ENCODE data around the gene SSBP3.

The SSBP3 gene

GRCh38 chr1:54310439-54311328 lies 95.5 kb downstream of the SSBP3 start:
- Histone ChIP-seq H3K9ac (ENCODE audit: low read length) (no peak overlapping the region), H3K27me3 (replicated peaks; ENCODE audit: control insufficient read depth, insufficient read depth, low read length) (no peaks in the 10 kb centered on the region), H3K36me3 (ENCODE audit: control insufficient read depth, insufficient read depth, low read length, severe bottlenecking) (no peaks in the 10 kb centered on the region), H3K4me3 (ENCODE audit: low read length) (no peak overlapping the region), H3K4me1 (ENCODE audit: control insufficient read depth, insufficient read depth, low read length) (peaks cover 32% of the 10 kb centered on the region), H3K9me3 (ENCODE audit: control insufficient read depth, low read length) (no peaks in the 10 kb centered on the region)
- peak; percentile 58 for DNase-seq (ENCODE audit: low read depth)

- Histone ChIP-seq H3K27me3 (replicated peaks; ENCODE audit: control insufficient read depth, insufficient read depth, low read length) (no peaks in the 10 kb centered on the region), H3K36me3 (ENCODE audit: control insufficient read depth, insufficient read depth, low read length, severe bottlenecking) (no peaks in the 10 kb centered on the region), H3K4me3 (ENCODE audit: low read length) (no peak overlapping the region), H3K4me1 (ENCODE audit: control insufficient read depth, insufficient read depth, low read length) (peaks cover 32% of the 10 kb centered on the region), H3K9me3 (ENCODE audit: control insufficient read depth, low read length) (no peaks in the 10 kb centered on the region), H3K9ac (ENCODE audit: low read length) (no peak overlapping the region)
- DNase-seq (ENCODE audit: low read depth): no peak
These were observed 96.4 kb downstream of the SSBP3 start for GRCh38 chr1:54309631-54310366.

GRCh38 chr1:54307305-54307704 lies 98.9 kb downstream of the SSBP3 start:
- H3K9ac ChIP-seq (ENCODE audit: low read length): no peak overlapping the region
- no peaks in the 10 kb centered on the region for H3K27me3 ChIP-seq (replicated peaks; ENCODE audit: control insufficient read depth, insufficient read depth, low read length)
- DNase-seq (ENCODE audit: low read depth): no peak
- peaks cover 24% of the 10 kb centered on the region for H3K4me1 ChIP-seq (ENCODE audit: control insufficient read depth, insufficient read depth, low read length)
- H3K9me3 ChIP-seq (ENCODE audit: control insufficient read depth, low read length): no peaks in the 10 kb centered on the region
- no peak overlapping the region for H3K4me3 ChIP-seq (ENCODE audit: low read length)
- H3K36me3 ChIP-seq (ENCODE audit: control insufficient read depth, insufficient read depth, low read length, severe bottlenecking): no peaks in the 10 kb centered on the region

GRCh38 chr1:54305906-54306514 lies 100.2 kb downstream of the SSBP3 start:
- peaks cover 14% of the 10 kb centered on the region for H3K4me1 ChIP-seq (ENCODE audit: control insufficient read depth, insufficient read depth, low read length)
- no peaks in the 10 kb centered on the region for H3K9me3 ChIP-seq (ENCODE audit: control insufficient read depth, low read length)
- H3K4me3 ChIP-seq (ENCODE audit: low read length): no peak overlapping the region
- H3K9ac ChIP-seq (ENCODE audit: low read length): no peak overlapping the region
- H3K36me3 ChIP-seq (ENCODE audit: control insufficient read depth, insufficient read depth, low read length, severe bottlenecking): no peaks in the 10 kb centered on the region
- DNase-seq (ENCODE audit: low read depth): no peak
- H3K27me3 ChIP-seq (replicated peaks; ENCODE audit: control insufficient read depth, insufficient read depth, low read length): no peaks in the 10 kb centered on the region

- H3K9me3 ChIP-seq (ENCODE audit: control insufficient read depth, low read length): no peaks in the 10 kb centered on the region
- H3K9ac ChIP-seq (ENCODE audit: low read length): no peak overlapping the region
- peaks cover 4% of the 10 kb centered on the region for H3K4me1 ChIP-seq (ENCODE audit: control insufficient read depth, insufficient read depth, low read length)
- H3K36me3 ChIP-seq (ENCODE audit: control insufficient read depth, insufficient read depth, low read length, severe bottlenecking): no peaks in the 10 kb centered on the region
- no peak for DNase-seq (ENCODE audit: low read depth)
- no peak overlapping the region for H3K4me3 ChIP-seq (ENCODE audit: low read length)
- H3K27me3 ChIP-seq (replicated peaks; ENCODE audit: control insufficient read depth, insufficient read depth, low read length): no peaks in the 10 kb centered on the region
These were observed 101.7 kb downstream of the SSBP3 start for GRCh38 chr1:54304518-54304917.

- H3K4me3 ChIP-seq (ENCODE audit: low read length): no peak overlapping the region
- no peak overlapping the region for H3K9ac ChIP-seq (ENCODE audit: low read length)
- H3K36me3 ChIP-seq (ENCODE audit: control insufficient read depth, insufficient read depth, low read length, severe bottlenecking): no peaks in the 10 kb centered on the region
- H3K9me3 ChIP-seq (ENCODE audit: control insufficient read depth, low read length): no peaks in the 10 kb centered on the region
- H3K27me3 ChIP-seq (replicated peaks; ENCODE audit: control insufficient read depth, insufficient read depth, low read length): no peaks in the 10 kb centered on the region
- H3K4me1 ChIP-seq (ENCODE audit: control insufficient read depth, insufficient read depth, low read length): no peaks in the 10 kb centered on the region
- DNase-seq (ENCODE audit: low read depth): no peak
These were observed 103.0 kb downstream of the SSBP3 start for GRCh38 chr1:54302951-54303843.

GRCh38 chr1:54302549-54302948 lies 103.6 kb downstream of the SSBP3 start:
- no peaks in the 10 kb centered on the region for H3K36me3 ChIP-seq (ENCODE audit: control insufficient read depth, insufficient read depth, low read length, severe bottlenecking)
- H3K4me1 ChIP-seq (ENCODE audit: control insufficient read depth, insufficient read depth, low read length): no peaks in the 10 kb centered on the region
- H3K4me3 ChIP-seq (ENCODE audit: low read length): no peak overlapping the region
- no peak overlapping the region for H3K9ac ChIP-seq (ENCODE audit: low read length)
- H3K27me3 ChIP-seq (replicated peaks; ENCODE audit: control insufficient read depth, insufficient read depth, low read length): no peaks in the 10 kb centered on the region
- DNase-seq (ENCODE audit: low read depth): no peak
- no peaks in the 10 kb centered on the region for H3K9me3 ChIP-seq (ENCODE audit: control insufficient read depth, low read length)

GRCh38 chr1:54301497-54301896 lies 104.7 kb downstream of the SSBP3 start:
- H3K9ac ChIP-seq (ENCODE audit: low read length): no peak overlapping the region
- no peak for DNase-seq (ENCODE audit: low read depth)
- H3K4me1 ChIP-seq (ENCODE audit: control insufficient read depth, insufficient read depth, low read length): no peaks in the 10 kb centered on the region
- H3K9me3 ChIP-seq (ENCODE audit: control insufficient read depth, low read length): no peaks in the 10 kb centered on the region
- H3K27me3 ChIP-seq (replicated peaks; ENCODE audit: control insufficient read depth, insufficient read depth, low read length): no peaks in the 10 kb centered on the region
- no peaks in the 10 kb centered on the region for H3K36me3 ChIP-seq (ENCODE audit: control insufficient read depth, insufficient read depth, low read length, severe bottlenecking)
- H3K4me3 ChIP-seq (ENCODE audit: low read length): no peak overlapping the region

GRCh38 chr1:54300401-54300800 lies 105.8 kb downstream of the SSBP3 start:
- Histone ChIP-seq H3K27me3 (replicated peaks; ENCODE audit: control insufficient read depth, insufficient read depth, low read length) (no peaks in the 10 kb centered on the region), H3K4me3 (ENCODE audit: low read length) (no peak overlapping the region), H3K9me3 (ENCODE audit: control insufficient read depth, low read length) (no peaks in the 10 kb centered on the region), H3K4me1 (ENCODE audit: control insufficient read depth, insufficient read depth, low read length) (no peaks in the 10 kb centered on the region), H3K36me3 (ENCODE audit: control insufficient read depth, insufficient read depth, low read length, severe bottlenecking) (no peaks in the 10 kb centered on the region), H3K9ac (ENCODE audit: low read length) (no peak overlapping the region)
- DNase-seq (ENCODE audit: low read depth): no peak

- no peak for DNase-seq (ENCODE audit: low read depth)
- Histone ChIP-seq H3K4me3 (ENCODE audit: low read length) (no peak overlapping the region), H3K36me3 (ENCODE audit: control insufficient read depth, insufficient read depth, low read length, severe bottlenecking) (no peaks in the 10 kb centered on the region), H3K4me1 (ENCODE audit: control insufficient read depth, insufficient read depth, low read length) (peaks cover 10% of the 10 kb centered on the region), H3K9me3 (ENCODE audit: control insufficient read depth, low read length) (no peaks in the 10 kb centered on the region), H3K27me3 (replicated peaks; ENCODE audit: control insufficient read depth, insufficient read depth, low read length) (no peaks in the 10 kb centered on the region), H3K9ac (ENCODE audit: low read length) (no peak overlapping the region)
These were observed 107.2 kb downstream of the SSBP3 start for GRCh38 chr1:54299037-54299436.

Measured in adipocyte (in vitro differentiated cells).